Suprapubic skin (tissue), 4 donors: ENCODE data around the gene THY1. TPM values are rescaled to one million over a fixed set of nuclear protein-coding genes. Genes with fewer than 3 reads are reported as not detected.
"Not testable (repeated sequence)": the region's sequence is repeated elsewhere in the genome, so short reads cannot be mapped to it uniquely, and the experiment has no call there.

ENCODE experiments used
- DNase-seq, 2 donors: peaks; one replicate each; pipeline ENCODE4 v3.0.0-alpha.2; 2019; ENCODE audit warnings: low spot score in 2 of 2
- H3K27ac ChIP-seq: fragments of 200-600 bp; sonication (generic); one replicate; pipeline ENCODE4 v1.5.1; 2019
- H3K27me3 ChIP-seq: fragments of 200-600 bp; sonication (generic); one replicate; pipeline ENCODE4 v1.5.1; 2019
- H3K36me3 ChIP-seq: fragments of 200-600 bp; sonication (generic); one replicate; pipeline ENCODE4 v1.5.1; 2019
- H3K4me1 ChIP-seq: fragments of 200-600 bp; sonication (generic); one replicate; pipeline ENCODE4 v1.5.1; 2019
- H3K4me3 ChIP-seq: fragments of 200-600 bp; sonication (generic); one replicate; pipeline ENCODE4 v1.5.1; 2019; ENCODE audit warnings: mild to moderate bottlenecking
- H3K9me3 ChIP-seq: fragments of 200-600 bp; sonication (generic); one replicate; pipeline ENCODE4 v1.5.1; 2019
- EP300 ChIP-seq: sonication (generic); formaldehyde crosslinking; IDR thresholded peaks from one replicate; pipeline ENCODE4 v1.6.1; 2017; ENCODE audit warnings: antibody characterized with exemption
- POLR2A ChIP-seq, 2 donors: fragments of 450-650 bp; IDR thresholded peaks; one replicate each; pipeline ENCODE4 v1.6.1; 2017; ENCODE audit warnings: antibody characterized with exemption in 2 of 2, mild to moderate bottlenecking in 2 of 2, moderate library complexity in 2 of 2
- POLR2AphosphoS5 ChIP-seq, 3 donors: sonication (generic); formaldehyde crosslinking; IDR thresholded peaks; one replicate each; pipeline ENCODE4 v1.6.1; 2017; ENCODE audit warnings: antibody characterized with exemption in 3 of 3
- WGBS: methylation state at CpG from one replicate; pipeline ENCODE4 v1.1.5; 2018; 5-methylcytosine and 5-hydroxymethylcytosine counted together
- total RNA-seq, 4 donors: library from RNA; depleted of rRNA; stranded (reverse); fragments of >200 nt; gene quantifications; one replicate each; pipeline ENCODE4 v1.1.0, GENCODE V29; 2016
- TF ChIP-seq, protein P1 (sequence below), 2 donors: fragments of 200-600 bp in 1 of 2; fragments of 450-650 bp in 1 of 2; sonication (generic) in 1 of 2; IDR thresholded peaks; one replicate each; pipeline ENCODE4 v1.5.1; 2016 to 2019; ENCODE audit warnings: antibody characterized with exemption in 2 of 2, mild to moderate bottlenecking in 1 of 2, moderate library complexity in 1 of 2

THY1 gene
- total RNA-seq, 4 donors from 2014 or later, result 3.5 to 18.8 (median 6.9) TPM

DNA sequence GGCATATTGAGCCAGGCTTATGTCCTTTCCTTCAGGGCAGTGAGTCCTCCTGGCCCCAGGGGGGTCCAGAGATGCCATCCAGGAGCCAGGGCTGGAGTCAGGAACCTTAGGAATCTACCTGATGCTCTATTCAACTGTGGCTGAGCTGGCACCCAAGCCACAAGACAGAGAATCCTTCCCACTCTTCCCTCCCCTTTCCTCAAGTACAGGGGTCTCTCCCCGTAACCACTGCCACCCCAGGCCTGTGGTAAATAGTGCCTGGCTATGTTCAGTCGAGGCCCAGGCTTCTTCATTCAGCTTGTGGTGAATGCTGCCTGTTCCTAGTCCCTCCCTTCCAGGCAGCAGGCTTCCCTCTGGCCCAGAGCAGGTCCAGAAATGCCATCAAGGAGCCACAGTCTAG lies 45.5 kb upstream of the THY1 start:
- WGBS, result 80% methylated on average over 1 of the region's 2 CpGs

DNA sequence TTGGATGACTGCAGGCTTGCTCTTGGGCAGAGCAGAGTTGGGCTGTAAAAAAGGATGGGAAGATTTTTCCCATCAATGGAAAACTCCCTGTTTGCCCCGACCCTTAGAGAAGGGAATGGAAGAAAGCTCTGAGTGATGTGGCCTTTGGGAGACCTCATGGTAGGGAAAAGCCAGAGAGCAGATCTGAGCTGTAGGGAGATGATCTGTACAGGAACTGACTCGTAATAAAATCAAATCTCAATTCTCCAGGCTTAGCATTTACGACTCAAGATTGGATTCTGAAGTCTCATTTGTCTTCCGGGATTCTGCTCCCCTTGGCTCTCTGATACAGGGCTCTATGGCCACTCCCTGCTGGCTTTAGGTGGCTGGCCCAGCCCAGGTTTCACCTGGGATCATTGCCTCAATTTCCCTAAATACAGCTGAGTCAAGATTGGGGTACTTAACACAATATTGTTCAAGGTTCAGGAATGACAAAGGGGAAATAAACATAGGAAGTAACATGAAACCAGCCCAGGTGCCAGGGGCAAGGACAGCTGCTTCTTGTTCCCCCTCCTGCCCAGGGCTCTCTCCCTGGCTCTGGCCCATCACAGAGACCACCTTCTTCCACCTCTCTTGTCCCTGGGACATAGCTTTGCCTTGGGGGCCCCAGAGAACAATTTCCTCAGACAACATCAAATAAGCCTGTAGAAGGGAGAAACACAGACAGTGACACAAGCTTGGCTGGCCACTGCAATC lies 38.4 kb upstream of the THY1 start:
- WGBS, result 26% methylated on average over 4 of the region's 4 CpGs
- TF ChIP-seq EP300 (no peak), POLR2AphosphoS5 (IDR thresholded peaks at IDR 0.05) (no peak), POLR2A (IDR thresholded peaks at IDR 0.05) (no peak)
- TF ChIP-seq, protein P1, sequence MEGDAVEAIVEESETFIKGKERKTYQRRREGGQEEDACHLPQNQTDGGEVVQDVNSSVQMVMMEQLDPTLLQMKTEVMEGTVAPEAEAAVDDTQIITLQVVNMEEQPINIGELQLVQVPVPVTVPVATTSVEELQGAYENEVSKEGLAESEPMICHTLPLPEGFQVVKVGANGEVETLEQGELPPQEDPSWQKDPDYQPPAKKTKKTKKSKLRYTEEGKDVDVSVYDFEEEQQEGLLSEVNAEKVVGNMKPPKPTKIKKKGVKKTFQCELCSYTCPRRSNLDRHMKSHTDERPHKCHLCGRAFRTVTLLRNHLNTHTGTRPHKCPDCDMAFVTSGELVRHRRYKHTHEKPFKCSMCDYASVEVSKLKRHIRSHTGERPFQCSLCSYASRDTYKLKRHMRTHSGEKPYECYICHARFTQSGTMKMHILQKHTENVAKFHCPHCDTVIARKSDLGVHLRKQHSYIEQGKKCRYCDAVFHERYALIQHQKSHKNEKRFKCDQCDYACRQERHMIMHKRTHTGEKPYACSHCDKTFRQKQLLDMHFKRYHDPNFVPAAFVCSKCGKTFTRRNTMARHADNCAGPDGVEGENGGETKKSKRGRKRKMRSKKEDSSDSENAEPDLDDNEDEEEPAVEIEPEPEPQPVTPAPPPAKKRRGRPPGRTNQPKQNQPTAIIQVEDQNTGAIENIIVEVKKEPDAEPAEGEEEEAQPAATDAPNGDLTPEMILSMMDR (IDR thresholded peaks at IDR 0.05), result no peak
- DNase-seq, result peak in 1 of 2 donors; percentile 25

More for the DNA sequence above, 45.5 kb upstream of the THY1 start:
- H3K9me3 ChIP-seq, result no peaks in the 10 kb centered on the region
- no peak overlapping the region for H3K4me3 ChIP-seq
- peaks cover 24% of the 10 kb centered on the region for H3K4me1 ChIP-seq
- DNase-seq, result no peak
- H3K27ac ChIP-seq, result no peak overlapping the region
- TF ChIP-seq POLR2A (IDR thresholded peaks at IDR 0.05) (no peak), EP300 (no peak), POLR2AphosphoS5 (IDR thresholded peaks at IDR 0.05) (no peak)
- TF ChIP-seq, protein P1 (IDR thresholded peaks at IDR 0.05), result no peak
- H3K27me3 ChIP-seq, result no peaks in the 10 kb centered on the region
- H3K36me3 ChIP-seq, result no peaks in the 10 kb centered on the region

DNA sequence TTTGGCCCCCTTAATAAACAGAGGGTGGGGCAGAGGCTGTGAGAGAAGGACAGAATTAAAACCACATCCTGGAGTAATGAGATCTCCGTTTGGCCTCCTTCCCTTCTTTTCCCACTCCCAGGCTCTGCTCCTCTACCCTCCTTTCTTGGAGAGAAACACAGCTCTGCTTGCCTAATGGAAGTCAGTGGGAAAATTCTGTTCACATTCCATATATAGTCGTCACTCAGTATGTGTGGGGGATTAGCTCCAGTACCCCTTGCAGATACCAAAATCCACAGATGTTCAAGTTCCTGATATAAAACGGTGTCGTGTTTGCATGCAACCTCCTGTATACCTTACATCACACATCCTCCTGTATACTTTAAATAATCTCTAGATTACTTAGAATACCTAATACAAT lies 37.6 kb upstream of the THY1 start:
- WGBS, result 46% methylated on average over 4 of the region's 4 CpGs
- peak overlapping the region; percentile 49 for H3K27ac ChIP-seq
- no peaks in the 10 kb centered on the region for H3K36me3 ChIP-seq
- no peak overlapping the region for H3K4me3 ChIP-seq
- TF ChIP-seq EP300, result no peak
- TF ChIP-seq POLR2AphosphoS5 (IDR thresholded peaks at IDR 0.05), result no peak
- TF ChIP-seq, protein P1 (IDR thresholded peaks at IDR 0.05), result no peak
- no peak for TF ChIP-seq POLR2A (IDR thresholded peaks at IDR 0.05)
- DNase-seq, result no peak
- H3K4me1 ChIP-seq, result peaks cover 5% of the 10 kb centered on the region
- no peaks in the 10 kb centered on the region for H3K9me3 ChIP-seq
- no peaks in the 10 kb centered on the region for H3K27me3 ChIP-seq

More for the DNA sequence above, 38.4 kb upstream of the THY1 start:
- H3K27ac ChIP-seq, result peak overlapping the region; percentile 49
- H3K36me3 ChIP-seq, result no peaks in the 10 kb centered on the region
- no peaks in the 10 kb centered on the region for H3K9me3 ChIP-seq
- peaks cover 5% of the 10 kb centered on the region for H3K4me1 ChIP-seq
- no peak overlapping the region for H3K4me3 ChIP-seq
- no peaks in the 10 kb centered on the region for H3K27me3 ChIP-seq

DNA sequence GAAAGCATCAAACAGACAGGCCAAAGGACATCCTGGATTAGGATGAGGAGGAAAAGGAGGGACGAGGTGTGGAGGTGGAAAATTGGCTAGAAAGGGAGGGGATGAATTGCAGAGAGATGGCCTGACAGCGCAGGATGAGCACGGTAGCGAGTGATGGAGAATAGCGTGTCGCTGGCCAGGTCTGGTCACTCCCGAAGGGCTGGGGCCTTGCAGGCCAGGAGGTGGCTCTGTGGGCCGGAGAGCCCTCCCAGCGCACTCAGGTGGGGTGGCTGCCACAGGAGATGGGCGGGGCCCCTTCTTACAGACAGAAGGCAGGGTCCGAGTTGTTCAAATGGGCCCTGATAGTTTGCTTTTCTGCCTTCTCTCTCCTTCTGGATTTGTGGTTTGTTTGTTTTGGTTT lies 37.1 kb upstream of the THY1 start:
- 80% methylated on average over 11 of the region's 11 CpGs for WGBS
- H3K27ac ChIP-seq, result peak overlapping the region; percentile 29
- no peaks in the 10 kb centered on the region for H3K36me3 ChIP-seq
- no peak overlapping the region for H3K4me3 ChIP-seq
- TF ChIP-seq POLR2AphosphoS5 (IDR thresholded peaks at IDR 0.05) (no peak), POLR2A (IDR thresholded peaks at IDR 0.05) (no peak), EP300 (no peak)
- TF ChIP-seq, protein P1 (IDR thresholded peaks at IDR 0.05), result no peak
- no peaks in the 10 kb centered on the region for H3K9me3 ChIP-seq
- H3K4me1 ChIP-seq, result peaks cover 5% of the 10 kb centered on the region
- no peaks in the 10 kb centered on the region for H3K27me3 ChIP-seq
- DNase-seq, result no peak

DNA sequence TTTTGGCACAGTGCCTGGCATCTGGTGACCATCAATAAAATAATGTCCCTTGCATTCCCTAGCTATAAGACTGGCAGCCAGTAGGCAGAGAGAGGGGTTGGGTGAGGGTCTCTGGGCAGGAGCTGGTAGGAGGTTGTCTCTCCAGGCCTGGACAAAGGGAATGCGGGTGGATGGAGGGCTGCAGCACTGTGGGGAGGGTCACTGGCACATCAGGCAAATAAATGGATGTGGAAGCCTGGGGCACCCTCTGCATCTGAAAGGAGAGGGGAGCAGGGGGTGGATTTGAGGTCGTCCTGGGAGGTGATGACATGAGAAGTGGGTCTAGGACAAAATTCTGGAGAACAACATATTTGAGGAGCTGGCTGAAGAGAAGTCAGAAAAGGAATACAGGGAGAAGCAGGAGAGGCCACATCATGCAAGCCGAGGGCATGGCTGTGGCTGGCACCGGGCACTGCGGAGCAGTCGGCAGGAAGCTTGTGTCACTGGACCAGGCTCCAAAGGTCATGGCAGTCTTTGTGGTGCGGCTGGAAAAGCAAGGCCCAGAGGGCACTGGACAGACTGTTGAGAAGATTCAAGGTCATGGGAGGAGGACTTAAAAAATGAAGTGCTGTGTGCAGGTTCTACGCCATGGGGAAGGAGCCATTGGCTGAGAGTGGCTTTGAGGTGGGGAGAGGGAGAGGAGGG lies 36.5 kb upstream of the THY1 start:
- no peaks in the 10 kb centered on the region for H3K9me3 ChIP-seq
- H3K36me3 ChIP-seq, result no peaks in the 10 kb centered on the region
- no peak overlapping the region for H3K4me3 ChIP-seq
- 86% methylated on average over 8 of the region's 8 CpGs for WGBS
- TF ChIP-seq EP300, result no peak
- TF ChIP-seq, protein P1 (IDR thresholded peaks at IDR 0.05), result no peak
- no peak for TF ChIP-seq POLR2AphosphoS5 (IDR thresholded peaks at IDR 0.05)
- TF ChIP-seq POLR2A (IDR thresholded peaks at IDR 0.05), result no peak
- peak overlapping the region; percentile 8 for H3K27ac ChIP-seq
- H3K27me3 ChIP-seq, result no peaks in the 10 kb centered on the region
- H3K4me1 ChIP-seq, result peaks cover 5% of the 10 kb centered on the region
- DNase-seq, result no peak

DNA sequence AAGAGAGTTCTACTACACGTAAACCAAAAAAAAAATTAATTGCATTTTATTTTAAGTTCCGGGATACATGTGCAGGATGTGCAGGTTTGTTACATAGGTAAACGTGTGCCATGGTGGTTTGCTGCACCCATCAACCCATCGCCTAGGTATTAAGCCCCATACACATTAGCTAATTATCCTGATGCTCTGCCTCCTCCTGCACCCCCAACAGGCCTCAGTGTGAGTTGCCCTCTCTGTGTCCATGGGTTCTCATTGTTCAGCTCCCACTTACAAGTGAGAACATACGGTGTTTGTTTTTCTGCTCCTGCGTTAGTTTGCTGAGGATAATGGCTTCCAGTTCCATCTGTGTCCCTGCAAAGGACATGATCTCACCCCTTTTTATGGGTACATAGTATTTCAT lies 32.7 kb upstream of the THY1 start:
- not testable (repeated sequence) for DNase-seq, H3K4me1 ChIP-seq, H3K27ac ChIP-seq, H3K4me3 ChIP-seq, H3K27me3 ChIP-seq, H3K9me3 ChIP-seq, H3K36me3 ChIP-seq
- WGBS, result 79% methylated on average over 6 of the region's 6 CpGs

DNA sequence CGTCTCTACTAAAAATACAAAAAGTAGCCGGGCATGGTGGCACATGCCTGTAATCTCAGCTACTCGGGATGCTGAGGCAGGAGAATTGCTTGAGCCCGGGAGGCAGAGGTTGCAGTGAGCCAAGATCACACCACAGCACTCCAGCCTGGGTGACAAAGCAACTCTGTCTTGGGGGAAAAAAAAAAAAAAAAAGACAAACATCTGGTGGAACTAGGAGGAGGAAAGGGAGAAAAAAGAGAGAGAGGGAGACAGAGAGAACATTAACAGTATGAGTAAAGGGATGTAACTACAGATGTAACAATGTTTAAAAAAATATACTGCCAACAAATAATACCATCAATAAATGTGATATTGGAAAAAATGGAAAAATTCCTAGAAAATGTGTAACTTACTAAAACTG lies 32.3 kb upstream of the THY1 start:
- H3K4me1 ChIP-seq, H3K27ac ChIP-seq, H3K4me3 ChIP-seq, DNase-seq, H3K27me3 ChIP-seq, H3K9me3 ChIP-seq, H3K36me3 ChIP-seq: not testable (repeated sequence)
- WGBS, result 51% methylated on average over 4 of the region's 4 CpGs
